HG02642 (cell line): ENCODE measurements around the gene TSPAN18.

Source experiments
- ATAC-seq: cut with Tn5 transposase; IDR thresholded peaks from one replicate; pipeline ENCODE4 v1.9.1; 2021; ENCODE audit warnings: mild to moderate bottlenecking; ENCODE audit not compliant: unreplicated experiment, poor library complexity

TSPAN18 gene

DNA sequence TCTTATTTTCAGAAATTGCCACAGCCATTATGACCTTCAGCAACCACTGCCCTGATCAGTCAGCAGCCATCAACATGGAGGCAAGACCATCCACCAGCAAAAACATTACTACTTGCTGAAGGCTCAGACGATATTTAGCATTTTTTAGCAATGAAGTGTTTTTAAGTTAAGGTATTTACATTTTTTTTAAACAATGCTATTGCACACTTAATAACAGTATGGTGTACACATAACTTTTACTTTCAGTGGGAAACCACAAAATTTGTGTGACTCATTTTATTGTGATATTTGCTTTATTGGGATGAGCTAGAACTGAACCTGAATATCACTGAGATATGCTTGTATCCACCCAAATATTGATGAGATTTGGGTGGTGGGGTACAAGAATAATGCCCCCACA, 110.9 kb downstream of the TSPAN18 start:
- no peak for ATAC-seq

DNA sequence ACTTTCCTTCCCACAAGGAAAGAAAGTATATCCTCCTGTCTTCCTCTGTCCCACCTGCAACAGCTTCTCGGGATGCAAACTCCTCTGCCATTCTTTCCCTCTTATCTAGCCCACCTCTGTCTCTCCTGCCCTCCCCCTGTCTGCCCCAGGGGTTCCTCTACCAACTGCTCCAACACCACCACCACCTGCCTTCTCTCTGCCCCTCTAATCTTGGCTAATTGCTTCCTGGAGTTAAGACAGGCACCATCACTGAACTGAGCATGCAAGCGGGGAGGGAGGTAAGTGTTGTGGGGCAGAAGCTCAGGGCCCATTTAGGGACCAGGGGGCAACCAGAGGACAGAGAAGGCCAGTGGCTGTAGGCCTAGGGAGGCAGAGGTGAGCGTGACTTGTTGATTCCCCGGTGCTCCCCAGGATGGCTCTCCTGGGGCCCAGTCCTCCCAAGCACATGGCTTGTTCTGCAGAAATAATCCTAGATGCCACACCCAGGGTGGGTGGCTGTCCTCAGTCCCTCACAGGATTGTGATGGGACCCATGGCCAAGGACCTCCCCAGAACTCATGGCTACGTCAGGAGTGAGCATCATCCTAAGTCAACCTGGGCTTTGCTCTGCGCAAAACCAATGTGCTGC, 112.8 kb downstream of the TSPAN18 start:
- ATAC-seq: no peak

DNA sequence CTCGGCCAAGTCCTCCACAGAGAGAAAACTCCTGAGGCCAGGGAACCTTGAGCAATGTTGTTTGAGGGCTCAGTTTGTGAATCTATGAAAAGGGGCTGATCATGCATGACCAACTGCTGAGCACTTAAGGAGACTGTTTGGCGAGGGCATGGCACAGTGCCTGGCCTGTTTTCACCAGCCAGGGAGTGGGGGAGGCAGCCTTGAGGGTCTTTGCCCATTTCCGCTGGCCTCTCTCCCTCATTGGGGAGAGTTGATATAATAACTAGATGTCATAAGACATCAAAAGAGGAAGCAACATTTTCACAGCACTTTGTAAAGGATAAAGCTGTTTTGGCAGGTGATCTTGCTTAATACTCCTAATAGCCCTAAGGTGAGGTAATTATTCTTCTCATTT, 113.3 kb downstream of the TSPAN18 start:
- no peak for ATAC-seq

DNA sequence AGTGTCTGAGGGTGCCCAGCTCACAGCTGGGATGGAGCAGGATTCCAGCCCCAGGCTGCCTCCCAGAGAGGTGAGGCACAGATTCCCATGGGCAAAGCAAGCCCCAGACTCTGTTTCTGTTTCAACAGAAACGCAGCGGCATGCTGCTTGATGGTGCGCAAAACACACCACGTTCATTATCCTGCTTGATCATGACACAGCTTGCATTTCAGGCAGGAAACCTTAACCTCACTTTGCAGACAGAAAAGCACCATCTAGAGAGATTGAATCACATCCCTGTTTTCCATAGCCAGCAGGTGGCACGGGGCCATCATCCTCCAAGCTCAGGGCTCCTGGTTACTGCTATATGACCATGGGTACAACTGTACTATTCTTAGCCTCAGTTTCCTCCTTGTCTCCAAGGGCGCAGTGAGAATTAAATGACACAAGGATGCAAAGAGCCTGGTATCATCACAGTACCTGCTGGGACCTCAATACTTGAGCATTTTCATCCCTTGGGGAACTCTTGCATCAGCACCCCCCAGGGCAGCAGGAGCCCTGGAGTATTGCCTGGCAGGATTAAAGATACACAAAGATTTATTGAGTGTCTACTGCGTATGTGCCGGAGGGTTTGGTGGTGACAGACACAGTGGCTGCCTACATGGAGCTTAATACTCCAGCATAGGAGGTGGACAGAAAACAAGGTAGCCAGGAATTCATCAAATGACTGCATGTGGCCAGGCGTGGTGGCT, 113.9 kb downstream of the TSPAN18 start:
- ATAC-seq: no peak

DNA sequence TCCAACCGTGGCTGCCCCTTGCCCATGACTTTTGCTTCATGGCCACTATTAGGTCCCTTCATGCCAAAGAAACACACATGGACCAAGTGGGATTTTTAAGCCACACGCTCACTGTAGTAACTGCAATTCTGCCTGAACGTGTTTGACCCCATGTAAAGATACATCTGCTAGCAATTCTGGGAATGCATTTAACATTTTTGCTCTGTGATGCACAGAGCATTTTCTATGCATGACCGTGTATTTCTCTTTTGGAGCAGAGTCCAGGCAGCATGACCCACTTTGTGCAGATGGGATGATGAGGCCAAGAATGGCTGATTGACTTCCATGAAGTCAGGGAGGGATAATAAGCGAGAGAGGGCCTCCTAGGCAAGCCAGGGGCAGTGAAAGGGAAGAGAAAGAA, 115.5 kb downstream of the TSPAN18 start:
- no peak for ATAC-seq

DNA sequence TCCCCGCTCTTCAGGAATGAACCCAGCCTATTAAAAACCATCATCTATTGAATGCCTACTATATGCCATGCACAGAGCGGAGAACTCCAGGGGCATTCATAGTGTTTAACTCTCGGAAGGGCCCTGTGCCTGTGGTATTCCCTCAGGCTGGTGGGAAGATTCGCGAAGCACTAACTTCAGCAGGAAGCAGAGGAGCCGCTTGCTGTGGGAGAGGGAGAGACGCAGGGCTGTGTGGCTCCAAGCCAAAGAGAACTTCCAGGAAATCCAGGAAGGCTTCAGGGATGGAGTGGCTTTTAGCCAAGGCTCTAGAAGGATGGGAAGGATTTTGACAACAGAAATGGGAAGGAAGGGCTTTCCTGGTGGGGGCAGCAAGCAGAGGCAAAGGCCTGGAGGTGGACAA, 120.1 kb downstream of the TSPAN18 start:
- no peak for ATAC-seq

DNA sequence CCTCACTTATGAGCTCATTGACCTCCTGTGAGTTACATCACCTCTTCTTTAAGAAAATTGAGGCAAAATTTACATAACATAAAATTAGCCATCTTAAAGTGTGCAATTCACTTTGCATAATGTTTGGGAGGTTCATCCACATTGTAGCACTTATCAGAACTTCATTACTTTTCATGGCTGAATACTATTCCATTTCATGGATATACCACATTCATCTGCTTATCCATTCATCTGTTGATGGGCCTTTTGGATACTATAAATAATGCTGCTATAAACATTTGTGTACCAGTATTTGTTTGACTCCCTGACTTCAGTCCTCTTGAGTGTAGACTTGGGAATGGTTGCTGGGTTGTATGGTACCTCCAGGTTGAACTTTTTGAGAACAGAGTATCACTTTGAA, 120.6 kb downstream of the TSPAN18 start:
- ATAC-seq: no peak

DNA sequence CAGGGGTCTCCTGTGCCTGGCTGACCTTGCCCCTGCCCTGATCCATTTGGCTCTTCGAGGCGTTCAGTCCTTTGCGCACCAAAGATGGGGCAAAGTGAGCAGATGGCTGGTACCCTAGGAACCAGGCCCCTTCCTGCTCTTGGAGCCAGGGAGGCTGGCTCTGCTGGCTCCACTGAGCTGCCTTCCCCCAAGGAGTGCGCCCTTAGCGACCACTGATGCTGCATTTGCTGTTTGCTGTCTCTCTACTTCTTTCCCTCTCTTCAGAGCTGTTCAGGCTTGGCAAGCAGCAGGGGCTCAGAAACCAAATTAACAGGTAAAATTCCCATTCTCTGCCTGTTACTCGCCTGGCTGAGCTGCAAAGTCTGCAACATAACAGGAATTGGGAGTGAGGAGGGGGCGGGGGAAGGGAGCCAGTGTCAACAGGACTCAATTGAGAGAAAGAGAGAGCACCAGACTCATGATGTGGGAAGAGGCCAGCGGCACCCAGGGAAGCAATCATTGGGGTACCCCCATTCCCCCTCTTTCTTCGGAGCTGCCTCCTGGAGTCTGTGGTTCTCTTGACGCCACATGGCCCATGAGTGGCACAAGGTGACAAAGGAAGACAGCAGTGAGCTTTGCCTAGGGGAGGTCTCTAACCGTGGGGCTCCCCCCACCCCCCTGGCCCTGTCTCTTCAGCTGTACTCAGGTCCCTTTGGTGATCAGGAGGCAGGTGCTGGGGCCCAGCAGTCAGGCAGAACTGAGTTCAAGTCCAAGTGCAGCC, 121.6 kb downstream of the TSPAN18 start:
- no peak for ATAC-seq

DNA sequence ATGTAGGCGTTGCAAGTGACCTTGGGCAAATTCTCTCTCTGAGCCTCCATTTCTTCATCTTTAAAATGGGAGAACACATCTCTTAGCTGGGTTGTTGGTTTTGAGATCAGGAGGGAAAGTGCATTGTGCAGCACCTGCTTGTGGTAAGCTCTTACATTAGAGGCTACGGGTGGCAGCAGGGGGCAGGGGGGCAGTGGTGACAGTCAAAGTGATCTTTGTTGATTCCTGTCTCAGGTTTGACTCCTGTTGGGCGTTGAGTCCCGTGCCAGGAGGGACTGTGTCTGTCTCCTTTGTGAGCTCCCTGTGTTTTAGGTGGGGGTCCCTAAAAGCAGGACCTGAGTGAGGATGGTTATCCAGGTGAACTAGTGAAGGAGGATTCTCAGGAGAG, 122.2 kb downstream of the TSPAN18 start:
- ATAC-seq: no peak

DNA sequence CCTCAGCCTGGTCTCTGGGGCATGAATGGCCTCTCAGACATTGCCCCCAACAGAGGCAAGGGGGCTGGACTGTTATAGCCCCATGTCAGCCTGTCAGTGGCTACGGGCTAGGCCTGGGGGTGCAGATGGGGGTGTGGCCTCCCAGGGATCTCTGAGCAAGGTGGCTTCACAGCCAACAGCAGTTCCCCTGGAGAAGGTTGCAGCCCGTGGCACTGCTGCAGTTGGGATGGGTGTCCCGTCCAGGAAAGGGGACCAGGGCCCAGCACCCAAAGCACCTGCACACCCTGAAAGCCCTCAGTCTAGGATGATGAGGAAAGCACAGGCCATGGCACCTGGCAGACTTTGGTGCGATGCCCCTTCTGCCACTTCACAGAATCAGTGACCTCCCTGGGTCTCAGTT, 122.7 kb downstream of the TSPAN18 start:
- ATAC-seq: no peak

DNA sequence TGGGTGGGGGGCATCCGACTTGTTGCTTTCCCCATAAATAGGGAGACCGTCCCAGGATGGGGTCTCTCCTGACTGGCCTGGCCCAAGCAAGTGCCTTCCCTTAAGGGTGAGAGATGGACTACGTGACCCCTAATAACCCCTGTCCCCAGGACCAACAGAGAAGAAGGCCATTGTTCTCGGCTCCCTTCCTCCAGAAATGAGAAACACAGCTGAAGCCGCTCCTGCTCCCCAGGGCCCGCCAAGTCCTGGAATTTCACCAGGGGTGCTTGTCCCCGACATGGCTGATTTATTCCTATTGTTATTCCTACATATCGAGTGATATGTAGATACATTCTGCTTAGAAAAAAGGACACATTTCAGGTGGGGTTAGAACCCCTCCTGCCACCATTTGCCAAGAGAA, 123.2 kb downstream of the TSPAN18 start:
- ATAC-seq: no peak

DNA sequence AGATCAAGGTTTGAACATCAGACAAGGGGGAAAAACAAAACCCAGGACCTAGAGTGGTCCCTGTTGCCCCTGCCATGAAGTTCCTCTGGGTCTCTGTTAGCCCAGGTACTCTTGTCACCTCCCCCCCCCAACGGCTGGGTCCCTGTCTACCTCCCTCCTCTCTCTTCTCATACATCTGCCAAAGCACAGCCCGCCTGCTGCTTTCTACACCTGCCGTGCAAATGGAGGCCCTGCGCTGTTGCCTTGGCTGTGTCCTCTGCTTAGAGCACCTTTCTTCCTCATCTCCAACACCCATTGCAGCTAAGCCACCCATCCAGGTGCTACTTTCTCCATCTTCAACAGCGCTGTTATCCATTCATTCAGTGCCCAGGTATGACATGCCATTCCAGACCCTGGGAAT, 124.7 kb downstream of the TSPAN18 start:
- ATAC-seq: no peak

DNA sequence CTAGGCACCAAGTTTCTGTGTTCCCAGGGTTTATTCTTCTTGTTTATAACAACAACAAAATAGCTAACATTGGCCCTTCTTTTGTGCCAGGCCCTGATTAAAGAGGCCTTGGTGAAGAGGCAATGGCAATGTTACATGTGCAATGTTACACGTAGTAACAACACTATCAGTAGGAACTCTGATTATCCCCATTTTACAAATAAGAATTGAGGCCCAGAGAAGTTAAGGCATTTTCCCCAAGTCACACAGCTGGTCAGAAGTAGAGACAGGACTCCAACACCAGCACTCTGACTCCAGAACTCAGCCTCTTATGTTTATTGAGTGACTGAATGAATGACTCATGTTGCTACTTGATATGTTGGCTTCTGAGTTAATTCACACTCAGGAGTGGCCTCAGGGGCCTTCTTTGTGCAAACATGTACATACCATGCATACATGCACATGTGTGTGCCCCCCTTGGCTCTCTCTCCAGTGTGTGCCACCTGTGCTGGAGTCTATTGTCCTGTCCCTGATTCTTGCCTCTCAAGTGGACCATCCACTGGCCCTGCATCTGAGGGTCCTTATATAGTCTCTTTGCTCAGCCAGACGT, 125.5 kb downstream of the TSPAN18 start:
- no peak for ATAC-seq

DNA sequence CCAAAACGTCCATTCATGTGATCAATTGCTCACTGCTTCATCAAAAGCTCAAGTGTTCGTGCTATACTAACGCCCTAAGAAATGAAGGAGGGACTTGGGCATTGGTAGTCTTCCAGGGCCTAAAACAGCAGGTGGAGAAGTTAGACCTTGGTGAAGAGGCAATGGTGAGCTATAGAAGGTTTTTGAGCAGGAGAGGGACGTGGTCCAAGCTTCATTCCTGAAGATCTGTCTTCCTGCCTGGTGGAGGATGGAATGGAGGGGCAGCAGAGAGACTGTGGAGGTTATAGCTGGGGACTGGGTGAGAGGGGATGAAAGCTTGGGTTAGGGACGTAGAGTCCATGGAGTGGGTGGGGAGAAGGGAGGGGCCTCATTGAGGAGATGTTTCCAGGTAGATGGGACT, 126.2 kb downstream of the TSPAN18 start:
- no peak for ATAC-seq

DNA sequence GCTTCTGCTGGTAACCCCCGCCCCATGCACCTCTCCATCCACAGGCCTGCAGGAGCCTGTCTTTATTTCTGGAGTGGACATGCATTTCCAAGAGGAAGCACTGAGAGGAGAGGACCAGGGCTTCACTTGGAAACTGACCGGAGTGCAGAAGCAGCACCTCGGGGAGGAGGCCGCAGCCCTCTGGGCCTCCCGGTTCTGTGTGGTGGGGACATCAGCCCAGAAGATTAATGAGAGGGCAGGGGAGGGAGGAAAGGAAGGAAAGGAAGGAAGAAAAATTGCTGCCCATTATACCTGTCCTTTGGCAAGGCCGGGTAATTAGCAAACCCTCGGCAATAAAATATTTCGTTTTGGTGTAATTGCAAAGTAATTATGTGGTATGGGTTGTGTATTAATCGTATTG, 126.9 kb downstream of the TSPAN18 start:
- ATAC-seq: no peak

DNA sequence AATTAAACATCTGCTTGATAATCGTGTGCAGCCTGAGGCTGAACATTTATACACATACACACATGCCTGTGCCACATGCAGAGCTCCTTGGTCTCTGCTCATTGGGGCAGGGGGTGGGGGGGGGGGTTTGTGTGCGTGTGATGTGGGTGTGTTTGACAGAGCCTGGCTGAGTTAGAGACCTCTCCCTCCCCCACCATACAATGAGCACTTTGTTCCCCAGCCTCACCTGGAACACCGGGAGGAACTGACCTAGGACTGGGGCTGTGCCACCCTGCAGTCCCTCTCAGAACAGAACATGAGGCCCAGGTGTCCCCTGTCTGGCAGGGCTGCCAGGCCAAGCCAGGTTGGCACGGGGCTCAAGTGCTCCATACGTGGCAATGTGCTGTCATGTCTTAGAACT, 127.3 kb downstream of the TSPAN18 start:
- ATAC-seq: no peak

DNA sequence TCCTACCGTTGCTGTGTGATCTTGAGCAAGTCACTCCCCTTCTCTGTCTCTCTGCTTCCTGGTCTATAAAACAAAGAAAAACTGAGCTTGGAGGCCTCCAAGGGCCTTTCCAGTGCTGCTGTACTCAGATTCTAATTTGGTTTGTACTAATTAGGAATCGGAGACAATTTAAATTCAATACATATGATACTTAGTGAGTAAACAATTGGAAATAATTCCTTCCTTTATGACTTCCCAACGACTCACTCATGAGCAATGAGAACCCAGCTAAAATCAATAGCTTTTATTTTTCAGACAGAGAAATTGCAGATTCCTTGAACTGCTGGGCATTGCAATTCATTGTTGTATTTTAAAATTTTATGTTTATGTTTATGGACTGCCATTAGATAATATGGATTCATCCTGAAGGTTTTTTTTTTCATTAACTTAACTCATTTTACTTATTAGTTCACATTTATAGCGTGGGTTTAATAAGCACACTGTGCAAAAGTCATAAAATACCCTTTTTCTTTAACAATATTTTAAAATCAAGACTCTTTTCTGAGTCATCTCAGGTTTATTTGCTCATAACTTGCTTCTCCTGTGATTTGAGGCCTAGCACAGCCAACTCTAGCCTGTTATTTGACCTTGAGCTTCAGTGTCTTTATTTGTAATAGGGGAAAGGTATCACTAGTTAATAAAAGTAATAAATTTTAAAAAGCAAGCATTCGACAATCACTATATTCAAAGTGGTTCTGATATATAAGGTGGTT, 128.2 kb downstream of the TSPAN18 start:
- ATAC-seq: no peak

DNA sequence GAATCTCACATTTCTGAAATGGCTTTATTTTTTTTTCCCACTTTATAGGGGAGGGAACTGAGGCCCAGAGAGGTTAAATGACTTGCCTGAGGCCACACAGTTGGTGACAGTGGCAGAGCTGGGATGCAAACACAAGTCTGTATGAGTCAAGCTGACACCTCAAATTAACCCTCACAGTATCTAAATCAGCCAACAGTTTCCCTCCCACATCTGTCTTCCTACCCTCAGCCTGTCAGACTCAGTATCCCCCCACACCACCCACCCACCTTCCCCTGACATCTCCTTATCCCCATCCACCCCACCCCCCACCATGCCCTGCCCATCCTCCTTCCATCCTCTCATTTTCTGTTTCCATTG, 128.7 kb downstream of the TSPAN18 start:
- ATAC-seq: no peak

DNA sequence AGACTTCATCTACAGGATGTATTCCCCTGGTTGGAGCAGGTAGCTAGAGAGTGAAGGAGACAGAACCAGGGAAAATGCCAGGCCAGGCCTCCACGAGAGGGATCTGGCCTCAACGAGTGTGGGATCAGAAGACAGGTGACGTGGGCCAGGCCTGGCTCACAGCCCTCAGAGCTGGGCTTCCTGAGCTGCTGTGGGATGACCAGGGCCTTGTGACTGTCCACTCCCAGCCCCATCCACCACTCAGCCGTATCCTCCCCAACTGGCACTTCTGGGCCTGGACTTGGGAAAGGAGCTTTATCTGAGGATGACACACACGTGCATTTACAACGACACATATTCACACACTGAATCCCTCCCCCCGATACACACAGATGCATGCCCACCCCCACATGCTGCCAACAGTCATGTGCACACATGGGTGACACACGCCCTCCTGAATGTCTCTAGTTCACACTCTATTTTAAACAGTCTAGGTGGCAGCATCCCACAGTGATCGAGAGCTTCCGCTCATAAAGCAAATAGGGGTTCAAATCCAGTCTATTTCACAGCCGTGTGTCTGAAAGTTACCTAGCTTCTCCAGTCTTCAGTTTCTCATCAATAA, 130.8 kb downstream of the TSPAN18 start:
- ATAC-seq: no peak

DNA sequence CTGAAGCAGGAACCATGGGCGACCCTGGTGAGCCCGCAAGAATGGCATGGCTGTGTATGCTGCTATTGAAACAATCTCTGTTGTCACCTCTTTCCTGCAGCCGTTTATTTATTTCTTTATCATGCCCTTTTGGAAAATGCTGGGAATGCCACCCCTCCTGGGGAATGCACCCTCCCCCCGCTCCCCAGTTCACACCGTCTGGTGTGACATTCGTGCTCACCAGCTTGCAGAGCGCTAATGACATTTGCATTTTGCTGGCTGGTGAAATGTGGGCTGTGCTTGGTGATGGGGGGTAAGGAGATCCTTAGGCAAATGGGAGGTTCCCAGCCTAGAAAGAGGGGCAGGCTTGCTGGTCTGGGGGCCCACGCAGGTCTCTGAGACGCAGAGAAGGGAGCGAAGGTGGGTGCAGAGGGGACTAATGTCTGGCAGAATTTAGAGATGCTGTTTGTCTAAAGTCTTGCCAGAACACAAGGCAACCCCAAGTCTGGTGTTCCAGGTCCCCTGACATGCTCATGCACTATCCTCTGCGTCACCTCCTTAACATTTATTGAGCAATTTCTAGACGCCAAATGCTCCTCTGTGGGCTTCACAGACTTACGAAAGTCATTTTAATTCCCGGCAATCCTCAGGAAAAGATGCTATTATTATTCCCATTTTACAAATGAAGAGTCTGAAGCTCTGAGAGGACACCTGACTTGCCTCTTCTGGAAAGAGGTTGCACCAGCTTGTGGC, 132.2 kb downstream of the TSPAN18 start:
- ATAC-seq: no peak
